Measurements from ENCODE around the gene FAM81B.

- TF ChIP-seq NFRKB (IDR thresholded peaks at IDR 0.05), result no peak
- no peak for TF ChIP-seq ARNT (IDR thresholded peaks at IDR 0.05)
Measured at GRCh38 chr5:95392593-95393182, 1.5 kb downstream of the FAM81B start.
